Natural killer cell treated with Interleukin-12 subunit alpha and Interleukin-12 subunit beta and Interleukin-15 and Interleukin-18, amount 100 ng/mL, for 72 hours (primary cell): ENCODE measurements around the gene POU6F2. TPM values are rescaled to one million over a fixed set of nuclear protein-coding genes. Genes with fewer than 3 reads are reported as not detected.
"Not testable (repeated sequence)": the region's sequence is repeated elsewhere in the genome, so short reads cannot be mapped to it uniquely, and the experiment has no call there.

Experiments used
- ATAC-seq, 2 donors: fragments of 150-1000 bp; cut with Tn5 transposase in 1 of 2; sonication (Bioruptor Pico), chemical (Tn5 transposase) in 1 of 2; 2 replicates each; pipeline ENCODE4 v1.10.0; 2021
- DNase-seq: peaks from one replicate; pipeline ENCODE4 v3.0.0; 2022; ENCODE audit warnings: low spot score
- H3K27ac Mint-ChIP-seq, 2 donors: 1 replicate in 1 of 2; 2 replicates in 1 of 2; pipeline ENCODE4 v1.8.0; 2022; ENCODE audit warnings: mixed read lengths in 2 of 2, mild to moderate bottlenecking in 1 of 2, moderate library complexity in 1 of 2
- H3K27me3 Mint-ChIP-seq, 2 donors: 1 replicate in 1 of 2; 2 replicates in 1 of 2; pipeline ENCODE4 v1.8.0; 2022; ENCODE audit warnings: mixed read lengths in 2 of 2
- H3K36me3 Mint-ChIP-seq: one replicate; pipeline ENCODE4 v1.8.0; 2022; ENCODE audit warnings: mixed read lengths
- H3K4me1 Mint-ChIP-seq, 2 donors: 1 replicate in 1 of 2; 2 replicates in 1 of 2; pipeline ENCODE4 v1.8.0; 2022; ENCODE audit warnings: low read depth in 2 of 2, mixed read lengths in 2 of 2, mild to moderate bottlenecking in 1 of 2
- H3K4me3 Mint-ChIP-seq: one replicate; pipeline ENCODE4 v1.8.0; 2022; ENCODE audit warnings: mixed read lengths
- H3K9me3 Mint-ChIP-seq: 2 replicates; pipeline ENCODE4 v1.8.0; 2022; ENCODE audit warnings: mixed read lengths
- total RNA-seq, 2 donors: library from RNA; stranded (reverse); gene quantifications; one replicate each; pipeline ENCODE4 v1.2.3, GENCODE V29; 2022

The POU6F2 gene
- total RNA-seq, 2 donors from 2014 or later: 0.24 to 0.28 TPM

DNA sequence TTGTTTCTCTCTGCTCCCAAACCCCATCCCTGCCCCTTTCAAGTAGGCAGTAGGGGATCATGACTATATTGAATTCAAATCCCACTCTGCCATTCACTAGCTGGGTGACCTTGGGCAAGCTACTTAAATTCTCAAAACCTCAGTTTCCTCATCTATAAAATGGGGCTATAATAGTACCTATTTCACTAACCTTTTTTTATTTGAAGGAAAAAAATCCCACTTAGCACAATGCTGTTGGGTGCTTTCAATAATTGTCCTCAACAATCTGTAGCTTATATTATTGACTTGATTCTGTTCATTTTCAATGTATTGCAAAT is 398.1 kb downstream of the POU6F2 start:
- Mint-ChIP-seq H3K27me3 (peaks cover 3 to 19% of the 10 kb centered on the region in 2 donors), H3K36me3 (no peaks in the 10 kb centered on the region), H3K9me3 (no peaks in the 10 kb centered on the region), H3K4me3 (no peak overlapping the region), H3K27ac (no peak overlapping the region), H3K4me1 (no peaks in the 10 kb centered on the region)
- ATAC-seq (no peak), DNase-seq (no peak)

DNA sequence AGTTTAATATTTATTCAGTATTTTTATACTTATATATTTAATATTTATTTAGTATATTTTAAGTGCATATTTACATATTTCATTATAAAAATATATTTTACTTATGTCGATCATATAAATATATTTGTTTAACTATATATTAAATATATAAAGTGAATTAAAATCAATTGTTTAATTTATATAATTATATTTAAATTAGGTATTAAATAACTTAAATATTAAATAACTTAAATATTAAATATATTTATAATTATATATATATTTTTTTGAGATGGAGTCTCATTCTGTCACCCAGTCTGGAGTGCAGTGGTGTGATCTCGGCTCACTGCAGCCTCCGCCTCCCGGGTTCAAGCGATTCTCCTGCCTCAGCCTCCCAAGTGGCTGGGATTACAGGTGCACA is 399.2 kb downstream of the POU6F2 start:
- H3K27me3 Mint-ChIP-seq: peaks cover 6 to 21% of the 10 kb centered on the region in 2 donors
- DNase-seq, H3K4me1 Mint-ChIP-seq, H3K27ac Mint-ChIP-seq, H3K4me3 Mint-ChIP-seq, ATAC-seq, H3K36me3 Mint-ChIP-seq, H3K9me3 Mint-ChIP-seq: not testable (repeated sequence)

DNA sequence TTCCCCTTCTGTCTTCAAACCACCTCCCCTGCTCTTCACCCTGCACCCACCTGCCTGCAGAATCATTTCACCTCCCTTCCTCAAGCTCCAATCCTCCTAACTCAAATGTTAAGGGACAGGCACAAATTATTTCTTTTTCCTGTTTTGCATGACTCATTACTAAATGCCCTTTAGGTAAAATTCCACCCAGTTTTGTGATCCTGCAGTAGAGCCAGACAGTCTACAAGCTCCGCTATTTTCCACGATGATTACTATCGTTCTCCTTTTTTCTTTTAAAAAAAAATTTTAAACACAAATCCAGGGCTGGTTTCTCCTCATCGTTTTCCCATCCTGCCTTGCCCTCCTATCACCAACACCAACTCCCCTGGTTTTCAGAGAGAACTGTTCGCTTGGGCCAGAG is 401.7 kb downstream of the POU6F2 start:
- Mint-ChIP-seq H3K27ac (no peak overlapping the region), H3K27me3 (peaks cover 14 to 22% of the 10 kb centered on the region in 2 donors), H3K4me1 (no peaks in the 10 kb centered on the region), H3K9me3 (no peaks in the 10 kb centered on the region), H3K4me3 (no peak overlapping the region), H3K36me3 (no peaks in the 10 kb centered on the region)
- ATAC-seq (no peak), DNase-seq (no peak)

DNA sequence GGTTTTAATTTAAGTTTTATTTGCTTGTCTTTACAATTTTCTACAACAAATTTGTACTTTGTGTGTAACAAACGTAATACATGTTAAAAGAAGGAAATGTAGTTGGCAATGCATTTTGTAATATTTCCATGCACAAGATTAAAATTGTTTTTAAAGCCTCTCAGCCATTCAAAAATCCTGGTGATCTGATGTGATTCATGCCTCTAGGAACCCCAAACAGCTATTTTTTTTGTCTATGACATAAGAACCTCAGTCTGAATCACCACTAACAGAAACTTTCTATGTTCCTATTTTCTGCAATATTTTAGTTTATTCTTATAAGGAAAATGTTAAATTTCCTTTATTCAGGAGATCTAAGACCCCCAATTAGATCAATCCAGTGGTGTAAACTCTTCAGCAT is 405.4 kb downstream of the POU6F2 start:
- ATAC-seq: no peak
- Mint-ChIP-seq H3K9me3 (no peaks in the 10 kb centered on the region), H3K36me3 (no peaks in the 10 kb centered on the region), H3K27ac (no peak overlapping the region), H3K4me3 (no peak overlapping the region), H3K27me3 (peaks cover 21 to 39% of the 10 kb centered on the region in 2 donors), H3K4me1 (no peaks in the 10 kb centered on the region)
- no peak for DNase-seq

DNA sequence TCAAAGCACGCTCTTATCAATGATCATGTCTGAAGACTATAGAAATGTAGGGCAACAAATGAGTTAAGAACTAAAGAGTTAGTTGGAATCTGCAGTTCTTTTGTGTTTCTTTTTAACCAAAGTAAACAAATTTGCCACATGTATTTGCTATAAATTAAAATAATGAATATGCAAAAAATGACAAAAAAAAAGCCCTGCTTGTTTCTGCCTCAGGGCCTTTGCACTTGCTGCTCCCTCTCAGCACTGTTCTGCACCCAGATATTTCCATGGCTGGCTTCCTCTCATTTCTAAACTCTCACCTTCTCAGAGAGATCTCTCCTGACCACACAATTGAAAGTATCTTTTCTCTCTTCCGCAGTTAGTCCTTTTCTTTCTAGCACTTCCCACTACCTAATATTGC is 406.7 kb downstream of the POU6F2 start:
- H3K4me1 Mint-ChIP-seq: no peaks in the 10 kb centered on the region
- DNase-seq (no peak), ATAC-seq (no peak)
- no peak overlapping the region for H3K27ac Mint-ChIP-seq
- no peaks in the 10 kb centered on the region for H3K9me3 Mint-ChIP-seq
- peaks cover 21 to 29% of the 10 kb centered on the region in 2 donors for H3K27me3 Mint-ChIP-seq
- no peaks in the 10 kb centered on the region for H3K36me3 Mint-ChIP-seq
- no peak overlapping the region for H3K4me3 Mint-ChIP-seq

DNA sequence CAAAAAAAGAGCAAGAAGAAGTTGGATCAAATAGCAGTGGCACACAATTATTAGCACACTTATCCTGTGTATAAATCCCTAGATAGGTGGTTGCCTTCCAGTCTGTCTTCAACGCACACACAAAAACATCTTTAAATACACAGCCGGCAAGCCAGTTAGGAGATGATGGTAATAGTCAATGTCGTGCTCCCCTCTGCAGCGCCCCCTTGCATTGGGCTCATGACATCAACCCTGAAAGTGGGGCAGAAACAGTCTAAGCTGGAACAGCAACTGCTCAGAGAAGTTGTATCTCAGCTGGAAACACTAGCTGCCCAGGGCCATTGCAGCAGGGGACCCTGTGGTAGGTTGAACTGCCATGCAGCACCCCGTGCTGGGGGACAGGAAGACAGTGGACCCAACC is 409.0 kb downstream of the POU6F2 start:
- ATAC-seq (no peak), DNase-seq (no peak)
- no peaks in the 10 kb centered on the region for H3K9me3 Mint-ChIP-seq
- no peaks in the 10 kb centered on the region for H3K4me1 Mint-ChIP-seq
- H3K27ac Mint-ChIP-seq: no peak overlapping the region
- peaks cover 18 to 28% of the 10 kb centered on the region in 2 donors for H3K27me3 Mint-ChIP-seq
- no peak overlapping the region for H3K4me3 Mint-ChIP-seq
- no peaks in the 10 kb centered on the region for H3K36me3 Mint-ChIP-seq

DNA sequence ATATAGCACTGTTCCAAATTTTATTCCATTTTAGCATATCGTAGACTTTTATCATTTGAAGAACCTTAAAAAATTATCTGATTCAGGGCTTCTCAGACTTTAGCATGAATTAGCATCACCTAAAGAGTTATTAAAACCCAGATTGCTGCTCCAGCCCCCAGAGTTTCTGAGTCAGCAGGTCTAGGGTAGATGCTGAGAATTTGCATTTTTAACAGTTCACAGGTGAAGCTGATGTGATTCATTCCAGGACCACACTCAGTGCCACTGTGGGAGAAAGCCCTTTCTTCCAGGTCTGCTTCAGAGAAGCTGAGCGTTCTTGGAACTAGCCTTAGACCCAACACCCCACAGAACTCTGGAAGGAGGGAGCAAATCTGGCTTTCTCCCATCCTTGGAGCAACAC is 414.4 kb downstream of the POU6F2 start:
- no peaks in the 10 kb centered on the region for H3K4me1 Mint-ChIP-seq
- no peaks in the 10 kb centered on the region for H3K9me3 Mint-ChIP-seq
- ATAC-seq (no peak), DNase-seq (no peak)
- no peak overlapping the region for H3K27ac Mint-ChIP-seq
- H3K36me3 Mint-ChIP-seq: no peaks in the 10 kb centered on the region
- peaks cover 15 to 18% of the 10 kb centered on the region in 2 donors for H3K27me3 Mint-ChIP-seq
- H3K4me3 Mint-ChIP-seq: no peak overlapping the region

DNA sequence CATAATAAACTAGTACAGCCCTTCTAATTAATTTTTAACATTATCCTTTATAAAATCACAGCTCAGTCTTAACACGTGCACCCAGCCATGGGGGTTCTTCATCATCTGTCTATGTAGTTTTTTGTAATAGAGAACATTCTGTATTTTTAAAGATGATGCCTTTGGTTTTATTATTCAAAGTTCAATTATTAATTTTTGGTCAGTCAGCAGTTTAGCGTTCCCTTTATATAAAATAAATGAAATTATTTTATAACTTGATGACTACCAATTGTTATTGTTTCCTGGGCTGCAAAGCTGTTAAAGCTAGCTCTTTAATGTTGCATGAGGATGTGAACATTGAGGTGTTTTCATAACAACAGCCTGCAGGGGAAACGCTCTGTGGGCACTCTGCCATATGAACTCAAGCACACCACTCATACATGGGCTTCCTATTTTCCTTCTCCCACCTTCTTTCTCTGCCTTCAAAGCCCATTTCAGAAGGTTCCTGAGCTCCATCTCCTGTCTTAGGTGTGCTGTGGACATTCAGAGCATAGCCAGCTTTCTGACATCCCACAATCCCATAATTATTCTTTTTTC is 416.5 kb downstream of the POU6F2 start:
- ATAC-seq (no peak), DNase-seq (no peak)
- Mint-ChIP-seq H3K27me3 (peaks cover 18 to 20% of the 10 kb centered on the region in 2 donors), H3K36me3 (no peaks in the 10 kb centered on the region), H3K4me3 (no peak overlapping the region), H3K27ac (no peak overlapping the region), H3K9me3 (no peaks in the 10 kb centered on the region), H3K4me1 (no peaks in the 10 kb centered on the region)

DNA sequence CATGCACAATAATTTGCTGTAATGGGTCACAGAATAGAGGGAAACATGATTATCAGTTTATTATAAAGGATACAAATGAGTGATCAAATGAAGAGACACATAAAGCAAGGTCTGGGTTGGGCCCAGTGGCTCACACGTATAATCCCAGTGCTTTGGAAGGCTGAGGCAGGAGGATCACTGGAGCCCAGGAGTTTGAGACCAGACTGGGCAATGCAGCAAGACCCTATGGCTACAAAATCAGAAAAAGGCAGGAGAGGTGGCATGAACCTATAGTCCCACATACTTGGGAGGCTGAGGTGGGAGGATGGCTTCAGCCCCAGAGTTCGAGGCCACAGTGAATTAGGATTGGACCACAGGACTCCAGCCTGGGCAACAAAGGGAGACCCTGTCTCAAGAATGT is 421.7 kb downstream of the POU6F2 start:
- no peaks in the 10 kb centered on the region for H3K9me3 Mint-ChIP-seq

DNA sequence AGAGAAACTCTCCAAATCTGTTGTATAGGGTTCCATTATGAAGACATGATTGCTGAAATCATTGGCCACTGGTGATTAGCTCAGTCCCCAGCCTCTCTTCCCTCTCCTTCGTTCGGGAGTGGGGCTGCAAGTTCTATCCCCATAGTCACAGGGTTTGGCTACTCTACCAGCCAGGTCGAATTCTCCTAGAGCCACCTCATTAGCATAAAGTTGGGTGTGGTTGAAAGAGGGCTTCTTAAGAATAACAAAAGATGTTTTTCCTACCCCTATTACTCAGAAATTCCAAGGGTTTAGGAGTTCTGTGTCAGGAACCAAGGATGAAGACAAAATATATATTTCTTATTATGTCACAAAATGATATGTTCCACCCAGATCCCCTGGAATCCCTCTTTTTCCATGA is 422.3 kb downstream of the POU6F2 start:
- ATAC-seq: no peak

More for the DNA sequence above, 421.7 kb downstream of the POU6F2 start:
- no peak for ATAC-seq
- Mint-ChIP-seq H3K4me1 (no peaks in the 10 kb centered on the region), H3K27ac (no peak overlapping the region), H3K27me3 (peaks cover 13 to 22% of the 10 kb centered on the region in 2 donors), H3K36me3 (no peaks in the 10 kb centered on the region), H3K4me3 (no peak overlapping the region)
- DNase-seq: no peak

DNA sequence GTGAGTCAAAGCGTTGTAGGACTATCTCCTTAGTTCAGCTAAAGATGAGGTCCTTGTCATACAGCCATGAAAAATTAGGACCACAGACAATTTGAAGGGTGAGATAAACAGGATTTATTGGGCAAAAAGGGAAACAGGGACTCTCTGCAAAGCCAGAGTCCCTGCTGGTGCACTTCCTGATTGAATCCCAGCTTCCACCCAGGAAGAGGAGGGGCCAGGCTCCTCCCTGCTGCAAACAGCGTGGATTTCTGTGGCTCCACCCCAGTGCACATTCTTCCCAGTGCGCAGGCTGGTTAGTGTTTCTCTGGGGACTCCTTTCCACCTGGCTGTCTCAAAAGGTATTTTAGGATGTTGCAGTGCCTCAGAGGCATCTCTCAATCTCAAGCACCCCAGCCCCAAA is 423.1 kb downstream of the POU6F2 start:
- Mint-ChIP-seq H3K27ac (no peak overlapping the region), H3K4me1 (no peaks in the 10 kb centered on the region), H3K36me3 (no peaks in the 10 kb centered on the region), H3K9me3 (no peaks in the 10 kb centered on the region), H3K27me3 (peaks cover 4 to 10% of the 10 kb centered on the region in 2 donors), H3K4me3 (no peak overlapping the region)
- ATAC-seq: no peak
- DNase-seq: no peak

More for the DNA sequence above, 422.3 kb downstream of the POU6F2 start:
- Mint-ChIP-seq H3K4me1 (no peaks in the 10 kb centered on the region), H3K4me3 (no peak overlapping the region), H3K9me3 (no peaks in the 10 kb centered on the region), H3K27me3 (peaks cover 8 to 17% of the 10 kb centered on the region in 2 donors), H3K27ac (no peak overlapping the region), H3K36me3 (no peaks in the 10 kb centered on the region)
- no peak for DNase-seq

DNA sequence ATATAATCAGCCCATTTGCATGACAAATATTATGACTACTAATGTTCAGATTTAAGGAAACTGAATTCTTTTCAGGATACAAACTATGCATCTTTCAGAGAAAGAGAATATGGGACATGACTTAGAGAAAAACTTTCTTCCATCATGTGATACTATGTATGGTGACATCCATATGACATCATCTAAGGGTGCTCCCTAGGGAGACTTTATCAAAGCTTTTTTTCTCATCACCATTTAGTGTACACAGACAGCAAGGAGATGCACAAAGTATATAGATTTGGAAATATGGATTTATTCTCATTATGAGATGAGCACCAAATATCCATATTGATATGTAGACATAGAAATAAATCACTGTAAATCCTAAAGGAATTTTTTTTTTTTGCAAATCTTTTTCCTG is 424.3 kb downstream of the POU6F2 start:
- no peaks in the 10 kb centered on the region for H3K9me3 Mint-ChIP-seq
- H3K27ac Mint-ChIP-seq: no peak overlapping the region
- H3K4me1 Mint-ChIP-seq: no peaks in the 10 kb centered on the region
- DNase-seq: no peak
- no peak overlapping the region for H3K4me3 Mint-ChIP-seq
- H3K36me3 Mint-ChIP-seq: no peaks in the 10 kb centered on the region
- H3K27me3 Mint-ChIP-seq: peaks cover 6 to 19% of the 10 kb centered on the region in 2 donors
- ATAC-seq: no peak

DNA sequence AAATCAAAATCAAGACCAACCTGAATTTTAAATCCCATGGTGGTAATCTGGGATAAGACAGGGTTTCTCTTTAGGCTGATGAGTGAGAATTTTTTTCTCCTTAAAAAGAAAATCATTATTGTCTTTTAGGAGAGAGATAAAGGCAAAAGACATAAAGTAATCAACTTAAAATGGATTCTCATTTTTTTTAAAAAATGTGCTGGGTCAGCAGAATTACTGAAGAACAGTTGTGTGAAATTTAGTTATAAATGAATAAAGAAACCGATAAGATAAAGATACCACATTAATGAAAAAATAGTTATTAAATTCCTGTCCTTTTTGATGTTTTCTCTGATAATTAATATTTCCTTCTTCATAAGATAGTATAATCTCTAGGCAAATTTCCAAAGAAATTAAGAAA is 427.2 kb downstream of the POU6F2 start:
- H3K9me3 Mint-ChIP-seq: no peaks in the 10 kb centered on the region
- H3K36me3 Mint-ChIP-seq: no peaks in the 10 kb centered on the region
- no peak overlapping the region for H3K4me3 Mint-ChIP-seq
- H3K27me3 Mint-ChIP-seq: peaks cover 6 to 9% of the 10 kb centered on the region in 2 donors
- no peaks in the 10 kb centered on the region for H3K4me1 Mint-ChIP-seq
- H3K27ac Mint-ChIP-seq: no peak overlapping the region
- DNase-seq (no peak), ATAC-seq (no peak)

DNA sequence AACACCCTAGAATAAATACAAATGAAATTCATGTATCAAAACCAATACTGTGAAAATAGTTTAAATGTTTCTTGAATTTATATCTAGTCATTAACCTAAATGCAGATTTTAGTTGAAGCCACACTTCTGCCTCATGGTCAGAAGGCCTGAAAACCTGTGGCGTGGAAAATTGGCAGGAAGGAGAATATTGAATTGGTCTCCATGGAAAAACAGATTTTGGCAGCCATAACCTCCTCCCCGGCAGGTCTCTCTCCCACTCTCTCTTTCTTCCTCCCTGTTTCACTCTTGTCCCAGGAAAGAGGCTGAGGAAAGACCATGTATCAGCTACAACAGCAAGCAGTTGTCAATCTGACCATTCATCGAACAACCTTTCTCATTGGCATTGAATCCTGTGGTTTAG is 427.9 kb downstream of the POU6F2 start:
- DNase-seq (no peak), ATAC-seq (no peak)
- Mint-ChIP-seq H3K4me3 (no peak overlapping the region), H3K9me3 (no peaks in the 10 kb centered on the region), H3K4me1 (no peaks in the 10 kb centered on the region), H3K27ac (no peak overlapping the region), H3K27me3 (peaks cover 6 to 9% of the 10 kb centered on the region in 2 donors), H3K36me3 (no peaks in the 10 kb centered on the region)

DNA sequence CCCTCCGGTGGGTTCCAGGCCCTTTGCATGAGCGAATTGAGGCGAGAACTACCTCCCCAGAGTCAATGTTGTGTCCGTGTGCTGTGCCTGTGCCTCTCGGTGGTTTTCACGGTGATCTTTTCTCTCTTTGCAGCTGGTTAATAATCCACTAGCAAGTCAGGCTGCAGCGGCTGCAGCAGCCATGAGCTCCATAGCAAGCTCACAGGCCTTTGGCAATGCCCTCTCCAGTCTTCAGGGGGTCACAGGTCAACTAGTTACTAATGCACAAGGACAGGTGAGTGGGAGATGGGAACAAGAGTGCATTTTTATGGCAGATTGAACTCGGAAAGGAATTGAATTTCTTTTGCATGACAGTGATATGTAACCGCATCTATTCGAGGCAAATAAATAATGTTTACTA is 428.8 kb downstream of the POU6F2 start:
- Mint-ChIP-seq H3K36me3 (no peaks in the 10 kb centered on the region), H3K4me3 (no peak overlapping the region), H3K27me3 (peaks cover 6 to 9% of the 10 kb centered on the region in 2 donors), H3K4me1 (no peaks in the 10 kb centered on the region), H3K27ac (no peak overlapping the region), H3K9me3 (no peaks in the 10 kb centered on the region)
- DNase-seq (no peak), ATAC-seq (no peak)
